HepG2 (cell line): ENCODE measurements around the gene ALDH1L2. TPM values are rescaled to one million over a fixed set of nuclear protein-coding genes. Genes with fewer than 3 reads are reported as not detected.
A peak's percentile ranks its signal among the peaks of the same experiment; 100 is the strongest.

ENCODE experiments used
- ATF3 ChIP-seq: sonication (generic); formaldehyde crosslinking; IDR thresholded peaks from 2 replicates; pipeline ENCODE4 v1.4.0; 2020; ENCODE audit warnings: missing genetic modification reagents
- CEBPB ChIP-seq: IDR thresholded peaks from 2 replicates; pipeline ENCODE4 v1.6.1; 2011; ENCODE audit warnings: low read depth, low read length, improper control_type of control experiment, borderline replicate concordance
- GABPA ChIP-seq, 2 experiments: IDR thresholded peaks; 2 replicates each; pipeline ENCODE4 v1.6.1; 2011 to 2016; ENCODE audit warnings: low read depth in 2 of 2, low read length in 1 of 2, missing biosample characterization in 1 of 2, missing genetic modification characterization in 1 of 2
- KAT2B ChIP-seq: fragments of 150-350 bp; IDR thresholded peaks from 2 replicates; pipeline ENCODE4 v1.6.1; 2014; ENCODE audit warnings: low read depth, low read length, borderline replicate concordance
- KLF11 ChIP-seq: IDR thresholded peaks from 2 replicates; pipeline ENCODE4 v1.6.1; 2016; ENCODE audit warnings: missing compliant biosample characterization
- KMT2B ChIP-seq: IDR thresholded peaks from 2 replicates; pipeline ENCODE4 v1.6.1; 2016; ENCODE audit warnings: missing genetic modification reagents, missing compliant biosample characterization
- MAFF ChIP-seq: IDR thresholded peaks from 2 replicates; pipeline ENCODE4 v1.6.1; 2011; ENCODE audit warnings: low read depth, low read length, improper control_type of control experiment
- MXD3 ChIP-seq: IDR thresholded peaks from 2 replicates; pipeline ENCODE4 v1.6.1; 2016; ENCODE audit warnings: mild to moderate bottlenecking, missing biosample characterization, missing genetic modification reagents
- RARA ChIP-seq: IDR thresholded peaks from 2 replicates; pipeline ENCODE4 v1.6.1; 2016; ENCODE audit warnings: missing genetic modification reagents, missing compliant biosample characterization
- RXRA ChIP-seq: sonication (generic); formaldehyde crosslinking; IDR thresholded peaks from 2 replicates; pipeline ENCODE4 v1.5.1; 2020; ENCODE audit warnings: missing genetic modification reagents
- SIN3B ChIP-seq: fragments of 150-350 bp; IDR thresholded peaks from 2 replicates; pipeline ENCODE4 v1.6.1; 2014; ENCODE audit warnings: low read length
- ZBTB14 ChIP-seq: sonication (generic); formaldehyde crosslinking; IDR thresholded peaks from 2 replicates; pipeline ENCODE4 v1.4.0; 2020; ENCODE audit warnings: missing genetic modification reagents
- ZBTB20 ChIP-seq: sonication (generic); formaldehyde crosslinking; IDR thresholded peaks from 2 replicates; pipeline ENCODE4 v1.8.1; 2023; ENCODE audit warnings: missing genetic modification reagents, low read depth, mild to moderate bottlenecking, borderline replicate concordance
- ZNF263 ChIP-seq: sonication (generic); formaldehyde crosslinking; IDR thresholded peaks from 2 replicates; pipeline ENCODE4 v1.4.0; 2020; ENCODE audit warnings: missing genetic modification reagents
- ZNF337 ChIP-seq: sonication (generic); formaldehyde crosslinking; IDR thresholded peaks from 2 replicates; pipeline ENCODE4 v1.5.1; 2020; ENCODE audit warnings: missing genetic modification reagents, low read depth, mild to moderate bottlenecking, borderline replicate concordance
- ZNF569 ChIP-seq: sonication (generic); formaldehyde crosslinking; IDR thresholded peaks from 2 replicates; pipeline ENCODE4 v1.5.0; 2020; ENCODE audit warnings: mild to moderate bottlenecking, missing genetic modification reagents, moderate library complexity, borderline replicate concordance
- ZNF766 ChIP-seq: sonication (generic); formaldehyde crosslinking; IDR thresholded peaks from 2 replicates; pipeline ENCODE4 v1.5.0; 2020; ENCODE audit warnings: missing genetic modification reagents, borderline replicate concordance
- polyA plus RNA-seq, 8 experiments: library from polyadenylated mRNA; depleted of rRNA in 3 of 8; stranded (reverse) in 7 of 8; unstranded in 1 of 8; fragments of >200 nt; fragmentation: Illumina TruSeq in 4 of 8; extraction: Trizol in 4 of 8; gene quantifications; 2 replicates each; pipeline versions ENCODE4 v1.2.1 to v1.2.3, GENCODE V29; 2011 to 2016; ENCODE audit warnings: low read depth in 4 of 8, missing spikeins in 1 of 8, mixed read lengths in 1 of 8; ENCODE audit not compliant: insufficient read depth in 1 of 8
- total RNA-seq, 5 experiments: library from RNA; depleted of rRNA; stranded (reverse); fragments of >200 nt; fragmentation: Illumina TruSeq; extraction: Trizol; gene quantifications; 2 replicates each; pipeline ENCODE4 v1.2.3, GENCODE V29; 2016; ENCODE audit warnings: low read depth in 1 of 5
- TF ChIP-seq, protein P1 (sequence below): IDR thresholded peaks from 2 replicates; pipeline ENCODE4 v1.6.1; 2012; ENCODE audit warnings: inconsistent platforms
- TF ChIP-seq, protein P2 (sequence below): sonication (generic); formaldehyde crosslinking; IDR thresholded peaks from 2 replicates; pipeline ENCODE4 v1.8.0; 2022; ENCODE audit warnings: mild to moderate bottlenecking, missing genetic modification reagents; ENCODE audit not compliant: insufficient replicate concordance
- TF ChIP-seq, protein P3 (sequence below): IDR thresholded peaks from 2 replicates; pipeline ENCODE4 v1.6.1; 2016
- TF ChIP-seq, protein P4 (sequence below): sonication (generic); formaldehyde crosslinking; conservative IDR thresholded peaks from 2 replicates; pipeline ENCODE4 v1.8.1; 2023; ENCODE audit warnings: missing genetic modification reagents

ALDH1L2 gene
- total and polyA plus RNA-seq, 2 of the 13 experiments (the other 11 are each of a cell fraction or from before 2014, with no cell fraction given): 0.40 to 4.6 TPM

GRCh38 chr12:105107494-105108371 is 23.5 kb upstream of the ALDH1L2 start, which contains the start of gene WASHC4 (continued):
- TF ChIP-seq ZBTB14 (no peak), ZNF569 (0 out of 2 replicates have a peak, but pooled peaks have one; percentile 33), ZBTB20 (CRISPR knock-in tag) (peak; percentile 85; the same call in 1 of the 2 replicates), CEBPB (no peak), SIN3B (no peak), RXRA (CRISPR knock-in tag) (peak; percentile 67; the same call in 1 of the 2 replicates), ZNF766 (CRISPR knock-in tag) (peak; percentile 64; the same call in 1 of the 2 replicates), KAT2B (no peak), ATF3 (CRISPR knock-in tag) (peak; percentile 11; the same call in 1 of the 2 replicates), KLF11 (CRISPR knock-in tag) (peak; percentile 87; the same call in 1 of the 2 replicates), GABPA (IDR thresholded peaks at IDR 0.05; ENCODE audit: low read depth, low read length) (peak; percentile 82), GABPA (CRISPR knock-in tag; IDR thresholded peaks at IDR 0.05; ENCODE audit: low read depth) (peak; percentile 85), MAFF (no peak), ZNF337 (peak; percentile 31; the same call in 1 of the 2 replicates), ZNF263 (no peak), KMT2B (CRISPR knock-in tag) (peak; percentile 92), MXD3 (CRISPR knock-in tag) (peak; percentile 97), RARA (CRISPR knock-in tag) (peak; percentile 53)
- TF ChIP-seq, protein P1, sequence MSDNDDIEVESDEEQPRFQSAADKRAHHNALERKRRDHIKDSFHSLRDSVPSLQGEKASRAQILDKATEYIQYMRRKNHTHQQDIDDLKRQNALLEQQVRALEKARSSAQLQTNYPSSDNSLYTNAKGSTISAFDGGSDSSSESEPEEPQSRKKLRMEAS: peak; percentile 98
- TF ChIP-seq, protein P2, sequence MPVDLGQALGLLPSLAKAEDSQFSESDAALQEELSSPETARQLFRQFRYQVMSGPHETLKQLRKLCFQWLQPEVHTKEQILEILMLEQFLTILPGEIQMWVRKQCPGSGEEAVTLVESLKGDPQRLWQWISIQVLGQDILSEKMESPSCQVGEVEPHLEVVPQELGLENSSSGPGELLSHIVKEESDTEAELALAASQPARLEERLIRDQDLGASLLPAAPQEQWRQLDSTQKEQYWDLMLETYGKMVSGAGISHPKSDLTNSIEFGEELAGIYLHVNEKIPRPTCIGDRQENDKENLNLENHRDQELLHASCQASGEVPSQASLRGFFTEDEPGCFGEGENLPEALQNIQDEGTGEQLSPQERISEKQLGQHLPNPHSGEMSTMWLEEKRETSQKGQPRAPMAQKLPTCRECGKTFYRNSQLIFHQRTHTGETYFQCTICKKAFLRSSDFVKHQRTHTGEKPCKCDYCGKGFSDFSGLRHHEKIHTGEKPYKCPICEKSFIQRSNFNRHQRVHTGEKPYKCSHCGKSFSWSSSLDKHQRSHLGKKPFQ (CRISPR knock-in tag): peak; percentile 81
- TF ChIP-seq, protein P3, sequence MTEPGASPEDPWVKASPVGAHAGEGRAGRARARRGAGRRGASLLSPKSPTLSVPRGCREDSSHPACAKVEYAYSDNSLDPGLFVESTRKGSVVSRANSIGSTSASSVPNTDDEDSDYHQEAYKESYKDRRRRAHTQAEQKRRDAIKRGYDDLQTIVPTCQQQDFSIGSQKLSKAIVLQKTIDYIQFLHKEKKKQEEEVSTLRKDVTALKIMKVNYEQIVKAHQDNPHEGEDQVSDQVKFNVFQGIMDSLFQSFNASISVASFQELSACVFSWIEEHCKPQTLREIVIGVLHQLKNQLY: peak; percentile 71
- TF ChIP-seq, protein P4, sequence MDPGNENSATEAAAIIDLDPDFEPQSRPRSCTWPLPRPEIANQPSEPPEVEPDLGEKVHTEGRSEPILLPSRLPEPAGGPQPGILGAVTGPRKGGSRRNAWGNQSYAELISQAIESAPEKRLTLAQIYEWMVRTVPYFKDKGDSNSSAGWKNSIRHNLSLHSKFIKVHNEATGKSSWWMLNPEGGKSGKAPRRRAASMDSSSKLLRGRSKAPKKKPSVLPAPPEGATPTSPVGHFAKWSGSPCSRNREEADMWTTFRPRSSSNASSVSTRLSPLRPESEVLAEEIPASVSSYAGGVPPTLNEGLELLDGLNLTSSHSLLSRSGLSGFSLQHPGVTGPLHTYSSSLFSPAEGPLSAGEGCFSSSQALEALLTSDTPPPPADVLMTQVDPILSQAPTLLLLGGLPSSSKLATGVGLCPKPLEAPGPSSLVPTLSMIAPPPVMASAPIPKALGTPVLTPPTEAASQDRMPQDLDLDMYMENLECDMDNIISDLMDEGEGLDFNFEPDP: no peak
